Activated CD4-positive, alpha-beta T cell treated with anti-CD3 and anti-CD28 coated beads, Interleukin-2, amount 50 U/mL, for 1 hour (primary cell): ENCODE measurements around the gene TYW1B.
"Not testable (repeated sequence)": the region's sequence is repeated elsewhere in the genome, so short reads cannot be mapped to it uniquely, and the experiment has no call there.

Experiments
- DNase-seq: peaks from one replicate; pipeline ENCODE4 v3.0.0-alpha.2; 2020

Gene TYW1B

DNA sequence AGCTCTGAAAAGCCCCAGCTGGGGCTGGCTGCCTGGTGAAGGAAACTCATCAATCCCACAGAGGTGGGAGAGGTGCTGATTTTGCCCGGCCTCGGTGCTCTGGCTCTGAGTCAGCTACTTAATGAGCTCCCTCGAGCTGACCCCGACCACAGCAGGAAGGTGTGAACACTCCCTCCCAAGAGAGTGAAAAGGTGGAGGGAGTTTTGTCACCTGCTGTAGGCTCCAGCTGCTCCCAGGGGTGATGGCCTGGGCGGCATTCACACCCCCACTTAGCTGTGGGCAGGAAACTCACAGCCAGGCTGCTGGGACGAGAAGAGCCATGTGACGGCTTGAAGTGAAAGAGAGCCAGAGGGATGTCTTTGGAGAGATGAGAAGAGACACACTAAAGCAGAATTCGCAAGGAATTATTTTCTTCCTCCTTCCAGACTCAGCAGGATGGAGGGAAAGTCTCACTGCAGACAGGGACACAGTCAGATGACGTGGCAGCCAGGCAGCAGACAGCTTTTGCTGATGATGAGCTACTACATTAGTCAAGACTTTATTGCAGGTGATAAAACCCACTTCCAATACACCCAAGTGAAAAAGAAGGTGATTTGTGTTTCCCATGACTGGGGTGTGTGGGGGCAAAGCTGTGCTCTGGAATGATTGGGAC is 281.3 kb downstream of the TYW1B start:
- DNase-seq = not testable (repeated sequence)

- DNase-seq = not testable (repeated sequence)
Observed at GRCh38 chr7:72544531-72544930, 283.5 kb downstream of the TYW1B start.

DNA sequence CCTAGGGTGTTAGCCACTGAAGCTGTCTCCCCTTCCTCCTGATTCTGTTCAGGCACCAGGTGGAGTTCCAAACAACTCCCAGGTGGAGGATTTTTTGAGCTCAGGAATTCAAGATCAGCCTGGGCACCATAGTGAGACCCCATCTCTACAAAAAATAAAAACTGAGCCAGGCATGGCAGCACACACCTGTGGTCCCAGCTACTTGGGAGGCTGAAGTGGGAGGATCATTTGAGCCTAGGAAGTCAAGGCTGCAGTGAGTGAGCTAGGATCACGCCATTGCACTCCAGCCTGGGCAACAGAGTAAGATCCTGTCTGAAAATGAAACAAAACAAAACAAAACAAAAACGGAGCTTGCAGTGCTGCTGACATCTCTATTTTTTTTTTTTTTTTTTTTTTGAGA is 287.1 kb downstream of the TYW1B start:
- DNase-seq = no peak

DNA sequence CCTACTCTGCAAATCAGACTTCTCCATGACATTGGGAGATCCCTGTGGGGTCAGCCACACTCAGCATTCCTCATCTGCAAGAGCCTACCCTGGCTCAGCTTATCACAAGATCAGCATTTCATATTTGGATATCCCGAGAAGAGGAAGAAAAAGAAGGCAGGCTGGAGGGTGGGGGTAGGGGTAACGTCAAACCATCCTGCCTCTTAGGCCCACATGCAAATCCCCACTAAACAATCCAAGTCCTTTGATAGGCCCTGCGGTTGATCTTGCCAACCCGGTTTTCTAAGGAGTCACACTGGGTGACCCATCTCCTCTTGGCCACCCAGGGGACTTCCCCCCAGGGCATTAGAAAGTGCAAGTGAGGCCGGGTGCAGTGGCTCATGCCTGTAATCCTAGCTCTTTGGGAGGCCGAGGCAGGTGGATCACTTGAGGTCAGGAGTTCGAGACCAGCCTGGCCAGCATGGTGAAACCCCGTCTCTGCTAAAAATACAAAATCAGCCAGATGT is 287.8 kb downstream of the TYW1B start:
- DNase-seq = no peak

- no peak for DNase-seq
Observed at GRCh38 chr7:72539702-72540101, 288.3 kb downstream of the TYW1B start.

- no peak for DNase-seq
Observed at GRCh38 chr7:72538856-72539255, 289.1 kb downstream of the TYW1B start.

- DNase-seq = no peak
Observed at GRCh38 chr7:72538147-72538546, 289.9 kb downstream of the TYW1B start.

DNA sequence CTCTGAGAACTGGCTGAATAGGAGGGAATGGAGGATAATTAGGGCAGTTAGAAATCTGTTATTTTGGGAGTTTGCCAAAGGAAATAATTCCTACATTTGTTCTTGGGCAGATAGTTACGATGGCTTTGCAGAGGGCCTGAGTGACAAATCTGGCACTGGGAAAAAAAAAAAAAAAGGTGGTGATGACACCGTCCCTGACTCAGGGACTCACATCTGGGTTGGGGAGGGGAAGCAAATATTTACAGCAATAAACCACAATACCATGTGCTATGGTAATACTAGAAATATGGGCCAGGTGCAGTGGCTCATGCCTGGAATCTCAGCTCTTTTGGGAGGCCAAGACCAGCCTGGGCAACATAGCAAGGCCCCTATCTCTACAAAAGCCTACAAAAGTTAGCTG is 292.0 kb downstream of the TYW1B start:
- DNase-seq = not testable (repeated sequence)

DNA sequence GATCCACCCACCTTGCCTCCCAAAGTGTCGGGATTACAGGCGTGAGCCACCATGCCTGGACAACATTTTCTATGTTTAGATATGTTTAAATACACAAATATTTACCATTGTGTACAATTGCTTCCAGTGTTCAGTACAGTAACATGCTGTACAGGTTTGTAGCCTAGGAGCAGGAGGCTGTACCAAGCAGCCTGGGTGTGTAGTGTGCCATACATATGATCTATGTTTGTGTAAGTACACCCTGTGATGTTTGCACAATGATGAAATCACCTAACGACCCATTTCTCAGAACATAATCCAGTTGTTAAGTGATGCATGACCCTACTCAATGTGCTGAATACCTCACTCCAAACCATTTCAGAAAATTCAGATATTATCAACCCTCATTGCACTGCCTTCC is 297.0 kb downstream of the TYW1B start:
- DNase-seq = not testable (repeated sequence)
